ENCODE measurements around the gene SRGAP1.

The SRGAP1 gene

DNA sequence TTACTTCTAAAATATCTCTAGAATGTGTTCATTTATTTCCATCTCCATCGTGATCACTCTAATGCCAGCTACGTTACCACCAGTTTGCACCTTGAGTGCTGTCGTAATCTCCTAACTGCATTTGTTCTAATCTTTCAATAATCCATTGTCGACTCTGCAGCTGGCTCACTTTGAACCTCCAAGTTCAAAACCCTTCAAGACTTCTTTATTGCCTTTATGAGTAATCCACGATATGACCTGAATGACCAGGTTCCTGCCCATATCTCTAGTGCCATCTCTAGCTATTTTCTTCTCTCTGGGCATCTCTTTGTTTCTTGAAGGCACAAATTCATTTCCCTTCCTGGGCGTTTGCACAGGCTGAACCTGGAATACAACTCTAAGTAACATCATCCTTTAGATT is 76.7 kb downstream of the SRGAP1 start:
- Mint-ChIP-seq H3K9me3 (no peaks in the 10 kb centered on the region), H3K4me1 (no peaks in the 10 kb centered on the region), H3K4me3 (no peak overlapping the region), H3K27me3 (no peaks in the 10 kb centered on the region), H3K27ac (no peak overlapping the region)
- DNase-seq (no peak), ATAC-seq (no peak)

DNA sequence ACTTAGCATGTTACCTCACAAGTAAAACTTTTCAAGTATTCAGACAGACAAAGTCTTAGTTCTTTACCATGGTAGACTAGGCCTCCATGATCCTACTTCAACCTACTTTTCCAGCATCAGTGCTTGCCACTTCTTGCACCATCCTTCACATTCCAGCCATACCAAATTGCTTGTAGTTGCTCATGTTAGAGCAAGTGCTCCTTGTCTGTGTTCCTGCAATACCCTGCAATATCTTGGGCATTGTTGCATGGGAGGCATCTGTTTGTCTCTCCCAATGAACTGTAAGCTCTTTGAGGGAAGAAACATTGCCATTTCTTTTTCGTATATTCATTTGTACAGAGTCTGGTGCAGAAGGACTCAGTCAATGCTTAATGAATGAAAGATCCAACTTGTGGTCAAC is 78.0 kb downstream of the SRGAP1 start:
- no peak for ATAC-seq
- no peaks in the 10 kb centered on the region for H3K9me3 Mint-ChIP-seq
- H3K27ac Mint-ChIP-seq: no peak overlapping the region
- no peaks in the 10 kb centered on the region for H3K4me1 Mint-ChIP-seq
- no peaks in the 10 kb centered on the region for H3K27me3 Mint-ChIP-seq
- no peak for DNase-seq
- no peak overlapping the region for H3K4me3 Mint-ChIP-seq

DNA sequence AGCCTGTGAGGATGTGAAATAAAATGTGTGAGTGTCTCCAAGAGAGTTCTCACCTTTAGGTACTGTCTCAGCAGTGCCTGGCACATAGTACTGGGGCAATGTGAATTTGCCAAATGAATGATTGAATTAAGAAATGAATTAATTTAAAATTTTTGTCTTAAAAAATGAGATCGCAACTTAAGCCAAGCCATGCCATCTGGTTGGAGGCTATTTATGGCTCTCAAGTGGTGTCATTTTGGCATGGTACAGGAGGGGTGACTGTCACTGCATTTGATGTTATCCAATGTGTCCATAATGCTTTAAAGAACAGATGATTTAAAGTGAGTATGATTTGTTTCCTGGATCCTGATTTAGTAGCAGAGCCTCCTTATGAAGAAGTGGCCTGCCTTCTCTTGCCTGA is 80.3 kb downstream of the SRGAP1 start:
- H3K4me1 Mint-ChIP-seq: no peaks in the 10 kb centered on the region
- no peaks in the 10 kb centered on the region for H3K9me3 Mint-ChIP-seq
- no peaks in the 10 kb centered on the region for H3K27me3 Mint-ChIP-seq
- no peak for ATAC-seq
- H3K4me3 Mint-ChIP-seq: no peak overlapping the region
- no peak overlapping the region for H3K27ac Mint-ChIP-seq
- DNase-seq: no peak

DNA sequence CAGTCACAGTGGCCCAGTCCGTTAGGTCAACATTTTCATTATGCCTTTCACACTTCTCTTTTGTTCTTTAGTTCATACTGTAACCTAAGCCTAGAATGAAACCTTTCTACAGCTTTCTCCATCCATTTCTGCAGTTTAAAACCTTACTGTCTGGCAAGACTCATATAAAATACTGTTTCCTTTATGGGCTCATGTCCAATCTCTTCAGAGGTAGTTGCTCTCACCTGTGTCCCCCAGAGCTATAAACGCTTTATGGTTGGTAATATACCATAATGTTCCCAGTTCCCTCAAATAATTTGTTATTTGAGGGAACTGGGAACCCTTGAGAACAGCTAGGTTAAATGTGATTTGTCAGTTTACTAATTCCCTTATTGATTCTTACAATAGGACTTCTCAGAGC is 83.0 kb downstream of the SRGAP1 start:
- no peaks in the 10 kb centered on the region for H3K4me1 Mint-ChIP-seq
- no peak overlapping the region for H3K27ac Mint-ChIP-seq

DNA sequence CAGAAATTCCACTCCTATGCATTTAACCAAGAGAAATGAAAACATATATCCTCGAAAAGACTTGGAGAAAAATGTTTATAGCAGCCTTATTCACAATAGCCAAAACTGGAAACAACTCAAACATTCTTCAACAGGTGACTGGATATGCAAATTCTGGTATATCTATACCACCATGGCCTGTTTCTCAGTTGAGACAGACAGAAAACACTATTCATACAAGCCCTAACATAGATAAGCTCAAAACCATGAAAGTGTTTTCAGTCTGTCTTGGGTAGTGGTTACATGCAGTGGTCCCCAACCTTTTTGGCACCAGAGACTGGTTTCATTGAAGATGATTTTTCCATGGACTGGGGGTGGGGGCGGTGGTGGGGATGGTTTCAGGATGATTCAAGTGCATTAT is 83.8 kb downstream of the SRGAP1 start:
- Mint-ChIP-seq H3K27me3 (peaks cover 9% of the 10 kb centered on the region), H3K9me3 (no peaks in the 10 kb centered on the region), H3K27ac (no peak overlapping the region), H3K4me1 (no peaks in the 10 kb centered on the region), H3K4me3 (no peak overlapping the region)
- ATAC-seq (peak; percentile 66), DNase-seq (no peak)

More for the DNA sequence above, 83.0 kb downstream of the SRGAP1 start:
- Mint-ChIP-seq H3K9me3 (no peaks in the 10 kb centered on the region), H3K27me3 (peaks cover 9% of the 10 kb centered on the region), H3K4me3 (no peak overlapping the region)
- DNase-seq (no peak), ATAC-seq (no peak)

DNA sequence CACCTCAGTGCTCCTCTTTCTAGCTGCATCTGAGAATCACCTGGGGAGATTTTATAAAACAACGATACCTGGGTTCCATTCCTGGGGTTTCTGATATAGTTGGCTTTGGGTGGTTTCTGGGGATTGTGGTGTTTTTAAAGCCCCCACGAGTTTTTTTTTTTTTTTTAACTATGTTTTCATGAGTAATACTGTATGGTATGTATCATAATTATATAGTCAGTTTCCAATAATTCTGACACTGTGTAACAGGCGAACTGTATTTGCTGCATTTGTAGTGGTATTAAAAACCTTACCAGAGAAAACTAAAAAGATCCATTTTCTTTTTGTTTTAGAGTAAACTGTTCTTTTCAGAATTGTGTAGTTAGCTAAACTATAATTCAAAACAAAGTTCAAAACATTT is 84.9 kb downstream of the SRGAP1 start:
- H3K27me3 Mint-ChIP-seq: peaks cover 14% of the 10 kb centered on the region

DNA sequence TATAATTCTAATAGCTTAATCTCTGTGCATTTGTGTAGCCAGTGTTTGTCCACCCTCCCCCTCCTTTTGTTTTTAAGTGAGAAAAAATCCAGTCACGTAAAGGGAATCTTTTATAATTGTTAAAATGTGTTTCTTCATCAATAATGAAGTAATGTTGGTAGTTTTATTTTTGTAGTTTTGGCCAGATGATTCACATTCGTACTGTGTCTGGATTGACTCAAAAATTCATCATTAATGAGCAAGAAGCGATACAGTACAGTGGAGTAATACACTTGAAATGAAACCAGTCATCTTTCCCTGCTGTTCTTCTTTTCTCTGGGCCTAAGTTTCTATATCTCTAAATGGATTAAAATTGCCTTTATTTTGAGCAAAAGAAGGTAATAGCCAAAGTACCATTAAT is 86.5 kb downstream of the SRGAP1 start:
- DNase-seq: no peak
- peaks cover 20% of the 10 kb centered on the region for H3K27me3 Mint-ChIP-seq
- no peak overlapping the region for H3K4me3 Mint-ChIP-seq
- no peak overlapping the region for H3K27ac Mint-ChIP-seq
- no peak for ATAC-seq
- H3K9me3 Mint-ChIP-seq: no peaks in the 10 kb centered on the region
- no peaks in the 10 kb centered on the region for H3K4me1 Mint-ChIP-seq

More for the DNA sequence above, 84.9 kb downstream of the SRGAP1 start:
- Mint-ChIP-seq H3K9me3 (no peaks in the 10 kb centered on the region), H3K4me3 (no peak overlapping the region), H3K4me1 (no peaks in the 10 kb centered on the region), H3K27ac (no peak overlapping the region)
- ATAC-seq: no peak
- no peak for DNase-seq

DNA sequence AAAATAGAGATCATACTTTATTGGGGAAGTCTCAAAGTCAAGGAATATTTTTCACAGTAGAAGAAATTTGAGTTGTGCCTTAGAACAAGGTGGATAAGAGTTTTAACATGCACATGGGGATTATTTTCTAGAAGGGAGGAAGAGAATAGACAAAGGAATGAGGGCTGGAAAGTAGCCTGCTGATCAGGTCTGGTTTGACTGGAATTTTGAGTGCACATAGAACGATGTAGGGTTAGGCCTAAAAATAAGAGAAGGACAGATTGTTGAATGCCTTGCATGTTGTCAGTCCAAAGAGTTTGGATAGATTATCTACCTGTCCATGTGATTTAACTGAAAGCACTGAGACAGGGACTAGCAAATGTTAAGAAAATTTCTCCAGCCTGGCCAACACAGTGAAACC is 87.2 kb downstream of the SRGAP1 start:
- no peaks in the 10 kb centered on the region for H3K9me3 Mint-ChIP-seq
- no peaks in the 10 kb centered on the region for H3K4me1 Mint-ChIP-seq
- no peak for ATAC-seq
- no peak overlapping the region for H3K4me3 Mint-ChIP-seq
- no peak for DNase-seq
- H3K27ac Mint-ChIP-seq: no peak overlapping the region
- peaks cover 20% of the 10 kb centered on the region for H3K27me3 Mint-ChIP-seq

DNA sequence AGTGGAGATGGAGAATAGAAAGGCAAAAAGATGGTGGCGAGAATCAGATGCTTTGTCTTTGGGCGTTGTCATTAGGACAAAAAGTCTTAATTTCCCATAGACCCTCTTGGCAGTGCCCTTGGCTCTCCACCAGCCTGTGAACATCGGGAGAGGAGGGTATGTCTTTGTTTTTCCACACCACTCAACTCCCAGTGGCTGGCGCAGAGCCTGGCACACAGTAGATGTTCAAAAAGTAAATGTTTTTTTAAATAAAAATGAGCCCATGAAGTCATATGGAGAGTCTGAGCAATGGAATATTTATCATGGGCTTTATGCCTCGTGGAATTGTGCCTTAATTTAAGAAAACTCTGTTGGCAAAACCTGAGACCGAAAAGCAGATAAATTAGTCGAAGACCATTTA is 90.4 kb downstream of the SRGAP1 start:
- Mint-ChIP-seq H3K9me3 (no peaks in the 10 kb centered on the region), H3K4me1 (no peaks in the 10 kb centered on the region), H3K27ac (no peak overlapping the region), H3K4me3 (no peak overlapping the region), H3K27me3 (peaks cover 20% of the 10 kb centered on the region)
- ATAC-seq: no peak
- DNase-seq: no peak

DNA sequence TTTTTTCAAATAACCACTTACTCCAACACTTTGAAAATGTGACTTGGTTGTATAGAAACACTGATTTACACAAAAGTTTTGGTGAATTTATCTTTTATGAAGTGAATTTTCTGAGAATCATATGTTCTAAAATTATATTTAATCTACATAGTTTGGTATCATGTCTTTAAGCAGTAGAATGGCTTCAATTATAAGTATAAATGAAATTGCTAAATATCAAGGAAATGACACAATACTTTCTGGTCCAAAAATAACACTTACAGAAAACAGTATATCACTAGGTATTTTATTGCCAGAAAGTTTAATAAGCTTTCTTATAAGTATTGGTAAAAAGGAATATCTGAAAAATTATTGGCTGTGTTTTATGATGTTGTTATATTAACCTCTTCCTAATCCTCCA is 90.9 kb downstream of the SRGAP1 start:
- H3K27ac Mint-ChIP-seq: no peak overlapping the region
- no peaks in the 10 kb centered on the region for H3K4me1 Mint-ChIP-seq
- H3K9me3 Mint-ChIP-seq: no peaks in the 10 kb centered on the region
- H3K27me3 Mint-ChIP-seq: peaks cover 20% of the 10 kb centered on the region
- DNase-seq: no peak
- no peak for ATAC-seq
- H3K4me3 Mint-ChIP-seq: no peak overlapping the region

DNA sequence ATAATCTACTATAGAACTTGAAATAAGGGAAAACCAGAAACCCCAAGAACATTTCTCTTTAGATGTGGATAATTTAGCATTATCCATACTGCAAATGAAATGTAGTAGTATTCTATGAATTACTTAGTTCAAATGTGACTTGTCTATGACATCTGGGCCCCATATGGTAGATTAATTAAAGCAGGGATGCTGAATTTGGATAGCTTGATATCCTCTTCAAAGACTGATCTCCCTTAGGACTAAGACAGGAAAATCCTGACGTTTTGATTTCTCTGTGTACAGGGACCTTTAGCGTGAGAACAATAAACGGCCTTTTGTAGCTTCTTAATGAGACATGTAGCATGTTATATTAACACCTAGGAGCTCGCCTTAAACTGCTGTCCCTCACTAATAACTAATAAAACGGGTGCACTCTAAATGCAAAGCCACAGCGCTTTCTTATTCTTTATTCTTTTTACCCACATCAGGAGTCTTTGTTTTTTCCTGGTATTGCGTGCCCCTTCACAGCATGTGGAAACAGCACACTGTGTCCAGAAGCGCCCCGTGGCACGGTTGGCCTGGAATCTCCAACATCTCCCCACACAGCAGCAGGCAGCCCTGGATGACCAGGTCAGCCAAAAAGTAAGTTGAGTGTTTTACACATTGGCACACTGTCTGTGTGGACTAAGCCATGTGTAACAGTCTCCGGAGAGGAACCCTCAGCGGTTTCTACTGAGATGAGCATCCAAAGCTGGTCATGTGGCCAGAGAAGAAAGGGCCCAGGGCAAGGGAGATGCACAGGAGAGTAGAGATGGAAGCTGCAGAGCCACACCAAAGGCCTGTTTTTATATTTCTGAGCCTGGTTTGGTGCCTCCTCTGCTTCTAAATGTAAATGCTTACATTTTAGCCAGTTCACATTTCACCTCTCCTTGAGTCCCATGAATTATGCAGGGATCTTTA is 93.1 kb downstream of the SRGAP1 start:
- Mint-ChIP-seq H3K27me3 (peaks cover 11% of the 10 kb centered on the region), H3K4me1 (no peaks in the 10 kb centered on the region), H3K4me3 (no peak overlapping the region), H3K27ac (peak overlapping the region in 1 of 2 donors; percentile 70), H3K9me3 (no peaks in the 10 kb centered on the region)
- DNase-seq: no peak
- no peak for ATAC-seq

DNA sequence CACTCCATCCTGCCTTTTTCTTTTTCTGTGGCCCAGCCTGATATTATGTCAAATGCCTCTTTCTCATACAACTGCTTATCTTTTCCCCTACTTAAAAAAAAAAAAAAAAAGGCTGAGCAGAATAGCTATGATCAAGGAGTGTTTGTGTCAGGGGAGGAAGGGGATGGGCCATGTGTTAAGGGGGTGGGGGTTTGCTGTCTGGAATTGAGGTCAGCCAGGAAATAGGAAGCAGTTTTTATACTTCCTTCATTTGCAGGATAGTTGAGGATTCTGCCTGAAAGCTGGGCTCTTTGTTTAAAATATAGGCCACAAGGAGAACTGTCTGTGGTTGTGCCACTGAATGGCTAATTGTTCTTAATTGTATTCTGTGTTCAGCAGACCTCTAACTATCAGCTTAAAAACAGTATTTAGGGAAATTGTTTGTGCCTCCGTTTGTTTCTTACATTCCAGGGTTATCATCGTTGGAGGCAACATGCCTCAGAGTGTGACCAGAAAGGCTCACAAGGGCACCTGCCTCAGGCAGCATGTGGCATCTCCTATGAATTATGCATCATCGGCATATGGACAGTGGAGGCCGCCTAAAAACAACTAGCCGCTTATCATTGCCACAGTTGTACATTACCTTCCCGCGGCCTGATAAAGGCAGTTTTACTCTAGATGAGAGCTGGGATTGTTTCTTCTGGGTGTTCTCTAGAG is 96.0 kb downstream of the SRGAP1 start:
- no peaks in the 10 kb centered on the region for H3K9me3 Mint-ChIP-seq
- H3K4me1 Mint-ChIP-seq: no peaks in the 10 kb centered on the region
- no peaks in the 10 kb centered on the region for H3K27me3 Mint-ChIP-seq
- H3K4me3 Mint-ChIP-seq: no peak overlapping the region
- H3K27ac Mint-ChIP-seq: peak overlapping the region; percentile 67 to 68
- no peak for DNase-seq
- ATAC-seq: no peak

DNA sequence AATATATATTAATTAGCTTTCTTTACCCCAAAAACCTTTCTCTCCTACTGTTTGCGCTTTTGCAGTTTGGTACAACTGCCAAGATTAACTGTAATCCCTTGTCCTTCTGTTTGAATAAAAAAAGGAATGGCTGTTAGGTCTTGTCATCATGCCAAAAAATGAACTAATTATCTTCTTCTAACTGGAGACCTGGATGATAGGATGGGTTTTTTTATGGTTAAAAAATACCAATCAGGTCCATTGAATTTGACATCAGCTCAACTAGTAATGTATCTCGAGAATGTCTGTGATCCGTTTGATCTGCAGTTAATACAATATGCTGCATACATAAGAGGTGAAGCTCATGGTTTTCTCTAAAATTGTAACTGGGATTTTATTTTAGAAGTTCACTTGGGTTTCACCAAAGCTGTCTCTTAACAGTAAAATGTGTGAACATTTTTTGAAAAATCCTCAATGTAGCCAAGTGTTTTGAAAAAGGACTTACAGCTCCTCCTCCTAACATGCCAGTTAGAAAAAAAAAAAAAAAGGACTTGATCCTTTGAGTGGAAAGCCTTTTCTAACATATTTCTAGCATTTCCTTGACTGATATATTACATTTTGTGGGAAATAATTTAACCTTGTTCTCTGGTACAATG is 96.8 kb downstream of the SRGAP1 start:
- ATAC-seq: no peak
- no peak overlapping the region for H3K27ac Mint-ChIP-seq

DNA sequence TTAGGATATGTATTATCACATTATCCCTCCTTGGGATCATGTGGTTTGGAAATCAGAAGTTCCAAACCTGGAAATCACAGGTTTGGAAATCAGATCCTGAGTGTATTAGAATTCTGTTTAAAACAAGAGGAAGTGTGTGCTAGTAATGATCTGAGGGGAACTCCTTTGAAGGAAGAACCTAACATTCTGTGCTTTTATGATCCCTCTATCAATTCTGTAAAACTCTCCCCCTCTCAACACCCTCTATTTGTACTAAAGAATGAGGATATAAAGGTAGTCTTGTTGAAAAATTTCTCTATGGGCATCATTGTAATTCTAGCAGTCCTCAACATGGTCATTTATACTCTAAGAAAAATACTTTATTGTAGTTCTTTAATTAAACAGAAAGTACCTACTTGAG is 97.4 kb downstream of the SRGAP1 start:
- Mint-ChIP-seq H3K27ac (no peak overlapping the region), H3K9me3 (no peaks in the 10 kb centered on the region), H3K4me1 (no peaks in the 10 kb centered on the region), H3K27me3 (no peaks in the 10 kb centered on the region), H3K4me3 (no peak overlapping the region)
- ATAC-seq: no peak
- no peak for DNase-seq

More for the DNA sequence above, 96.8 kb downstream of the SRGAP1 start:
- no peak for DNase-seq
- no peak overlapping the region for H3K4me3 Mint-ChIP-seq
- H3K4me1 Mint-ChIP-seq: no peaks in the 10 kb centered on the region
- no peaks in the 10 kb centered on the region for H3K9me3 Mint-ChIP-seq
- H3K27me3 Mint-ChIP-seq: no peaks in the 10 kb centered on the region

DNA sequence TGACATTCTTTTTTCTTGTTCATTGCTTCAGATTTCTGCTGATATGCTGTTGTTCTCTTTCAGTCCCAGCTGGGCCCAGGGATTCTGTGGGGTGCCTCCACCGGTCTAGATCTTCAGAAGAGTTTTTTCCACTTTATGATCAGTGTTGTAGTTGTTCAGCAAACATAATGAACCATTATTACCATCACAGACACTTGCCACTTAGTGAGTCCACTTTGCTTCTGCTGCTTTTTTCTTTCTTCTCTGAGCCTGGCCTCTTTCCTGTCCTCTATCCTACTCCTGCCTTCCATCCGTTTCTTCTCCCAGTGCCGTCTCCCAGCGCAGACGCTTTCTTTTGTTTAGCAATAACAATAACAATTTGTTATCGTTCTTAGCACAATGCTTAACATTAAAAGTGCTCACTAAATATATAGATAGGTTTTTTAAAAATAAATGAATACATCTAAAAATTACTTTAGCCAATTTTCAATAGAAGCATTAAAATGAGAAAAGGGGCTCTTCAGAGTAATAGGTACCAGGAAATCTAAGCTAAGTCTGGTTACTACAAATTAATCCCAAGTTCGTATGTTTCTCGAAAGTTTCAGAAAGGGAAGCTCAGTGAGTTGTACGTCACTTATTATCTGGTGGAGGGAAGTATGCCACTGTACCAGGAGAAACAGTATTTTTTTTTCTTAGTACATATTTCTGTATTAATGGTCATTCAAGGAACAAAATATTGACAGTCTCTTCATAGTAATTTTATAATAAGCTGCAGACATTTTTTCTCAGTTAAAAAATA is 98.2 kb downstream of the SRGAP1 start:
- Mint-ChIP-seq H3K27me3 (no peaks in the 10 kb centered on the region), H3K9me3 (no peaks in the 10 kb centered on the region), H3K27ac (no peak overlapping the region), H3K4me3 (no peak overlapping the region), H3K4me1 (no peaks in the 10 kb centered on the region)
- DNase-seq: no peak
- ATAC-seq: no peak

Measured in stimulated activated naive CD8-positive, alpha-beta T cell treated with anti-CD3 and anti-CD28 coated beads, Interleukin-15, amount 100 ng/mL, for 72 hours (primary cell).